ENCODE data around the gene DDX31. TPM values are rescaled to one million over a fixed set of nuclear protein-coding genes. Genes with fewer than 3 reads are reported as not detected.
A peak's percentile ranks its signal among the peaks of the same experiment; 100 is the strongest.

The DDX31 gene
- total and polyA plus RNA-seq, 9 of the 15 experiments (the other 6 are each of a cell fraction or from before 2014, with no cell fraction given): 11.9 to 24.6 (median 22.2) TPM

DNA sequence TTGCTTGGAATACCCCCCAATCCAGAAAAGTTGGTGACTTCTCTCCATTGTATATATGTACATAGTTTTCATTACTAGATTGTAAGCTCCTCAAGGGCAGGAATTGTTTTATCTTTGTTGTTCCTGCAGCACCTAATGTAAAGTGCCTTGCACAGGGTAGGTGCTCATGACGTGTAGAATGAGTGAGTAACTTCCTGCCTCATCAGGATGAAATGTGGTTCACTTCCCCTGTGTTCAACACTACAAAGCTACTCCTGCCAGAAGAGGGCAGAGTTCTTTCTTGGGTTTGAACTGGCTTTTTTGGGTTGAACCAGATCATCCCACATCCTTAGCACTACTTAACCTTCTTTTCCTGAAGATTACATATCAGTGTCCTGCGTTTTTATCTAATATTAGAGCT lies 24.4 kb upstream of the DDX31 start (continued):
- TF ChIP-seq REST (IDR thresholded peaks at IDR 0.05; ENCODE audit: borderline replicate concordance) (peak; percentile 4; the same call in 1 of the 2 replicates), REST (CRISPR knock-in tag; IDR thresholded peaks at IDR 0.05; ENCODE audit: low read depth) (no peak), BHLHE40 (IDR thresholded peaks at IDR 0.05; ENCODE audit: low read length) (no peak), CREM (IDR thresholded peaks at IDR 0.05; ENCODE audit: low read depth) (peak; percentile 32; the same call in 1 of the 2 replicates), ZNF316 (IDR thresholded peaks at IDR 0.05) (peak; percentile 48; the same call in 1 of the 2 replicates), TRIM28 (IDR thresholded peaks at IDR 0.05) (peak; percentile 64; the same call in 1 of the 2 replicates), CHD7 (IDR thresholded peaks at IDR 0.05; ENCODE audit: low read depth, low read length) (no peak), RAD21 (CRISPR knock-in tag; conservative IDR thresholded peaks at IDR 0.05 in 1 of 2, IDR thresholded peaks at IDR 0.05 in 1 of 2) (peak in 1 of 2 experiments; percentile 39; a peak in 2 of 4 replicates), SRF (CRISPR knock-in tag; IDR thresholded peaks at IDR 0.05) (no peak)
